NCI-H2029 (cell line): Measurements from ENCODE around the gene CISD3.

Source experiments
- DNase-seq: peaks from one replicate; lab custom pipeline; 2025; lab: John Stamatoyannopoulos, UW

Gene CISD3

DNA sequence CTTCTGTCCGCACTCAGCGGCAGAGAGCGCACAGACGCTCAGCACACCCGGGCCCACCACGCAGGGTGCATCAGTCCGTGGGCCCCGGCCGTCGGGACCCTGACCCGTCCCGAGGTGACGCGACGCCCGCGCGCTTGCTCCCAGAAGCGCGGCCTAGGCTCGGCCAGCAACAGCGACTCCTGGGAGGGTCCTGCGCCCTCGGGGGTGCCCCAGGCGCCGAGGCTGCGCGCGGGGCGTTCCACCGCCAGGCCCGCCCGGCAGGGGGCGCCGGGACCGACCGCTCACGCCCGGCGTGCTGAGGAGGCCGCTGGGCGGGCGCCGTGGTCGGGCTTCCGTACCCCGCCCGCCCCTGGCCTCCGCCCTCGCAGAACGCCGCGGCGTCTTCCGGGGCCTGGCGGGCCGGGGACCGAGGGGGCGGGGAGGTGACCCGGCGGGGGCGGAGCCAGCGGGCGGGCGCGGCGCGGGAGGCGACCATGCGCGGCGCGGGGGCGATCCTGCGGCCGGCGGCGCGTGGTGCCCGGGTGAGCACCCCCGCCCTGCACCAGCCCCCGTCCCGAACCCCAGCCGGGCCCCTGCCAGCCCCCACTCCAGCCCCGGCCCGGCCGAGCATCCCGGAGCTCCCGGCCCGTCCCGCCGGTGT, at the start of gene CISD3:
TSS of gene CISD3 (plus strand) at position 456 of the 640 bp plus-strand sequence. CDS start at position 474, 18 bp downstream.
- peak; percentile 79 for DNase-seq

- DNase-seq: no peak
Measured at GRCh38 chr17:38681096-38681495, 49.0 kb upstream of the CISD3 start.

DNA sequence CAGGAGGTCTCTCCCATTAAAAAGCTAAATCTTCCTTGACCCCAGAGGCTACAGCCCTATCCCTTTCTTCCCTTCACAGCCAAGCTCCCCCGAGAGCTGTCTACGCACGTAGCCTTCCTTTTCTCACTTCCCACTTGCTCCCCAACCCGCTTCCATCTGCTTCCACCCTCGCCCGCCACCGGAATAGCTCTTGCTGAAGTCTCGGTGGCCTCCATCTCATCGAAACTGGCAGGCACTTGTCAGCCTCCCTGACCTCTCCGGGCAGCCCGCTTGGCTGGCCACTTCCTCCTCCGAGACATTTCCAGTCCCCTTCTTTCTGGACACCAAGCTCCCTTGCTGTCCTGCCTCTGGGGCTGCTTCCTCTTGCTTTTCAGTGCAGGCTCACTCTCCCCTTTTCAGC, 44.6 kb upstream of the CISD3 start:
- DNase-seq: no peak

- no peak for DNase-seq
Measured at GRCh38 chr17:38687286-38687685, 42.9 kb upstream of the CISD3 start.

GRCh38 chr17:38690386-38690785, 39.8 kb upstream of the CISD3 start:
- DNase-seq: no peak

GRCh38 chr17:38691154-38691553, 39.0 kb upstream of the CISD3 start:
- DNase-seq: no peak

GRCh38 chr17:38693700-38694329, 36.3 kb upstream of the CISD3 start:
- DNase-seq: no peak

GRCh38 chr17:38697061-38697820, 32.9 kb upstream of the CISD3 start:
- DNase-seq: no peak

GRCh38 chr17:38698760-38699159, 31.4 kb upstream of the CISD3 start:
- DNase-seq: no peak

- no peak for DNase-seq
Measured at GRCh38 chr17:38701504-38702165, 28.5 kb upstream of the CISD3 start.

- DNase-seq: peak; percentile 83
Measured at GRCh38 chr17:38702166-38702915, 27.8 kb upstream of the CISD3 start.

DNA sequence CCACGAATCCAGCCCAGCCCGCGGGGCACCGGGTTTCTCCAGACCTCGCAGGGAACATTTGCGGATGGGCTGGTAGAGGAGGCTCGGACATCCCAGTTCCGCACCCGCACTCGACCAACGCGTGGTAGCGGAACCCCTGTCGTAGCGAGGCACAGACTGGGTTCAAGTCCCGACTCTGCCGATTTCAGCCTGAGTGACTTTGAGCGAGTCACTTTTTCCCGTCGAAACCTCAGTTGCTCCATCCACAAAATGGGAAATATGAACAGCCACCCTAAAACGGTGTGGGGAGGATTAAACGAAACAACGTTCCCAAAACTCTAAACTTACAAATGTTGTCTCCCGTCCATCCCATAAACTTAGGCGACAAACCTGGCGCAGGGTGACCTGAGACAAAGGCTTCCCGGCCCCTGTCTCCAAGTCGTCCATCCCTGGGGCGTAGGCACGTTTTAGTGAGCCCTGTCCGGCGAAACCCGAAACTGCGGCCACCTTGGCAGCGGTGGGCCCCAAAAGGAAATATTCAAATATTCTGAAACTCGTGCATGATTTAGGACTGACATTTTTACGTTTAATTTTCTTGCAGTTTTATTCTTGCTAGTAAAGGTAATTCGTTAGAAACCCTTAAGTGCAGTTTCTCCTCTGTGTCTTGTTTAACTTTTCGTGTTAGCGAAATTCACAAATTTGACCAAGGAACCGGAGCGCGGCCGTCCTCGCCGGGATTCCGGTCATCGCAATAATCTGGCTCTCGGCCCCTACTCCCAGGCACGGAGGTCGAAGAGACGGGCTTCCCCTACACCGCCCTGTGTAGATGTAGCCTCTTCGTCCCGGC, 27.0 kb upstream of the CISD3 start:
- no peak for DNase-seq

- DNase-seq: peak; percentile 94
Measured at GRCh38 chr17:38703742-38704605, 26.2 kb upstream of the CISD3 start.

- peak; percentile 72 for DNase-seq
Measured at GRCh38 chr17:38704606-38705522, 25.3 kb upstream of the CISD3 start, which contains the start of gene MLLT6. Gene MLLT6 (plus strand): TSS chr17:38705273. CDS start chr17:38705633, 360 bp downstream.

GRCh38 chr17:38705523-38705802, 24.7 kb upstream of the CISD3 start:
- DNase-seq: no peak

GRCh38 chr17:38705803-38706504, 24.2 kb upstream of the CISD3 start:
- DNase-seq: peak; percentile 29

DNA sequence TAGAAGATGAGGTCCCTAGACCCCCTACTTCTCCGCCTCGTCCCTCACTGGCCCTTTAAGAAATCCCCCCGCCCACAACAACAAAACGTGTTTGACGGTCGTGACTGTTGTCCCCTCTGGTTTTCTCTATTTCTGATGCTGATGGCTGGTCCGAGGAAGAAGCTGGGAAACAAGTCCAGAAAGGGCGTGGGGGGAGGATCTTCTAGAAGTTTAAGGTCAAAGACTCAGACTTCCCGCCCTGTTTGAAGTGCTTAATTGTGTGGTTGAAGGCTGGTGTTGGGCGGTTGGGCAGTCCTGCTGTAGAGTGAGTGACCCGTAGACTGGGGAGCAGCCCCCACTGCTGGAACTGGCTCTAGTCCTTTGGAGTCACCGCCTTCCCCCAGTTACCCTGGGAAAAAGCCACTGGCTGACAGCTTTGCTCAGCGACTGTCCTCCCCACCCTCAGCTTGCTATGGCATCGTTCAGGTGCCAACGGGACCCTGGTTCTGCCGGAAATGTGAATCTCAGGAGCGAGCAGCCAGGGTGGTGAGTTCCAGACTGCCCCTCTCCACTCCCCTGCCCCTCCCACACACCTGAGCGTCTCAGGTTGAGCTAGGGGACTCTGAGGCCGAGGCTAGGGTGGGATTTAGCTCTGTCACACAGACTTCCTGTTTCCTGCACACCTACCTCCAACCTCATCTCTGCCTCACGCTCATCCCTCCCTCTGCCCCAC, 23.5 kb upstream of the CISD3 start:
- no peak for DNase-seq
